ENCODE data around the gene GALNT3.
A peak's percentile ranks its signal among the peaks of the same experiment; 100 is the strongest.

The GALNT3 gene

GRCh38 chr2:165757906-165758675, 36.0 kb downstream of the GALNT3 start:
- DNase-seq: no peak

DNA sequence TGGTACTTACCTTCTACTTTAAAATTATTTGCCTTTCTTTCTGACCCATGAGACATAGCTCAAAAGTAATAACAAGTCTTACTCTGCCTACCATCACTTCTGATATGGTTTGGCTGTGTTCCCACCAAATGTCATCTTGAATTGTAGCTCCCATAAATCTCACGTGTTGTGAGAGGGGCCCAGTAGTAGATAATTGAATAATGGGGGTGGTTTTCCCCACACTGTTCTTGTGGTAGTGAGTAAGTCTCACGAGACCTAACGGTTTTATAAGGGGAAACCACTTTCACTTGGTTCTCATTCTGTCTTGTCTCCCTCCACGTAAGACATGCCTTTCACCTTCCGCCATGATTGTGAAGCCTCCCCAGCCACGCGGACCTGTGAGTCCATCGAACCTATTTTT, 47.5 kb downstream of the GALNT3 start:
- intact Hi-C loops (cut with DNase I): no loop called here
- no peak for DNase-seq

More at GRCh38 chr2:165757906-165758675, 36.0 kb downstream of the GALNT3 start:
- intact Hi-C loops (cut with DNase I): no loop called here

GRCh38 chr2:165745916-165746315, 48.1 kb downstream of the GALNT3 start:
- intact Hi-C loops (cut with DNase I): no loop called here
- DNase-seq: peak in 2 of 10 donors; percentile 20 to 43

DNA sequence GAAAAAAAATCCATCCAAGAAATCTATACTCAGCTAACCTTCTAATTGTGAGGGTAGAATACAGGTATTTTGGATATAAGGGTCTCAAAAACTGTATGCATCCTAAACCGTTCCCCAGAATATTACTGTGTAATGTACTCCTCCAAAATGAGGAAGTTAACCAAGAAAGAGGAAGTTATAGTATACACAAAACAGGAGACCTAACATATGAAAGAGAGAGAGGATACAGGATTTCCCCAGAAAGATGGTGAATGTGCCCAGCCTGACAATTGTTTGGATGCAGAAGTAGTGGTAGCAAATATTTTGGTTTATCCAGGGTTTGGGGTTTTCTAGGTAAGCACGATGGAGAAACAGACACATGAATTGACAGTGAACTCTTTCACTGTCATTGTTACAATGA, 50.6 kb downstream of the GALNT3 start:
- no peak for DNase-seq
- intact Hi-C loops (cut with DNase I): no loop called here

- intact Hi-C loops (cut with DNase I): no loop called here
- DNase-seq: no peak
These were observed 68.6 kb downstream of the GALNT3 start for GRCh38 chr2:165725421-165725820.

DNA sequence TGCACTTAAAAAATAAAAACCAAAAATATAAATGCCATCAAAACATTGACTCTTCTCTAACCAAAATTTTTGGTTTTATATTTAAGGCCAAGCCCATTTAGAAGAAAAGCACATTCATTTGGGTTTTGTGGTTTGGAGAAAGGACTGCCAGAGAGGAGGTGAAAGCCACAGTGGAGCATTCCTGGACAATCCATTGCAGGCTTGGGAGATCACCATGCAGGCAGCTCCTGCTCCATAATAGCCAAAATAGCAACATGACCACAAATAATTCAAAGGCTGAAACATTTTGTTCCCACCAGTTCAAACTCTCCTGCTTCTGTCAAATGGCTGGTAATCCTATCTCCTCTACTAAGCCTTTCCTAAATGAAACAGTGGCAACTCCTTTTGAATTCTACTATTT, 73.5 kb downstream of the GALNT3 start:
- intact Hi-C loops (cut with DNase I): no loop called here
- no peak for DNase-seq

DNA sequence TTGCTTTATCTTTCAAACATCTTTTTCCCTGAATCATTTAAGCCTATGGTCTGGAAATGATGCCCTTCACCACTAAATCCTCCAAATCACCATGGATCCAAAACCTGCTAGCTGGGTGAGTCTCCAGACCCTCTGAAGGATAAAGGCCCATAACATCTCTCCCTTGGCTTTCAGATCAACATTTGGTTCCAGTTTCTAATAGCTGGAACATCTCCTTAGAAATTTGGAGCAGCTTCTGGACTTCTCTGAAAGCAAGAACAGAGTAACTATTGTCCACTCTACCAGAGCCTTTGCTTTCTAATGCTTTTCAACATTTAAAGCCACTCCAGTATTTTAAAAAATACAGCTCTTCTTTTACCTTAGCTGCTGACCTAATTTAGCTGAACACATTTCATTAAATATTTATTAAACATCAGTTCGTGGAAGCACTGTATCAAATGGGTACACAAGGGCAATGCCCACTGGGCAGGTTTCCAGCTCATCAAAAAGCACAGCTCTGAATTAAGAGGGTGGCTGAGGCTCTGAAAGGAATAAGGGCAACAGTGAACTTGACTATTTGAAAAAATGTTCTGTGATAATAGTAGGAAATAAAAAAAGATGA, 75.3 kb downstream of the GALNT3 start:
- intact Hi-C loops (cut with DNase I): no loop called here
- peak in 3 of 10 donors; percentile 16 to 28 (median 20) for DNase-seq

GRCh38 chr2:165716091-165716490, 78.0 kb downstream of the GALNT3 start:
- intact Hi-C loops (cut with DNase I): no loop called here
- no peak for DNase-seq

GRCh38 chr2:165706960-165707487, 87.0 kb downstream of the GALNT3 start:
- no peak for DNase-seq
- intact Hi-C loops (cut with DNase I): no loop called here

DNA sequence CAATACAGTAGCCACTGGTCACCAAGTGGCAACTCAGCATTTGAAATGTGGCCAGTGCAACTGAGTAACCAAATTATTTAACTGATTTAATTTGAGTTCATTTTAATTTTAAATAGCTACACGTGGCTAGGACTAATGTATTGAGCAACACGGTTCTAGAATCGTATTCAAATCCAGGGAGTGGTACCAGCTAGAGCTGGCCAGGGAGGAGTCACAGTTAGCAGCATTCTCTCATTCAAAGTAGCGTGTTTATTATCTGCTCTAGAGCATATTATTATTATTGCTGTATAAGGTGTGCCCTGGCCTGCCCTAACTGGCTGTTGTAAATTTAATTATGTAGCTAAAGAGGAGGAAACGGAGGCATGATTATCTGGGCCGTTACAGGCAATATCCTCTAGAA, 92.9 kb downstream of the GALNT3 start:
- DNase-seq: no peak

GRCh38 chr2:165700531-165700930, 93.5 kb downstream of the GALNT3 start:
- intact Hi-C loops (cut with DNase I): loop anchor here (5.0 kb wide), 1 partner anchor 172 kb away; no protein-coding TSS in a partner anchor

More for the DNA sequence above, 92.9 kb downstream of the GALNT3 start:
- intact Hi-C loops (cut with DNase I): loop anchor here (5.0 kb wide), 1 partner anchor 171 kb away; no protein-coding TSS in a partner anchor

DNA sequence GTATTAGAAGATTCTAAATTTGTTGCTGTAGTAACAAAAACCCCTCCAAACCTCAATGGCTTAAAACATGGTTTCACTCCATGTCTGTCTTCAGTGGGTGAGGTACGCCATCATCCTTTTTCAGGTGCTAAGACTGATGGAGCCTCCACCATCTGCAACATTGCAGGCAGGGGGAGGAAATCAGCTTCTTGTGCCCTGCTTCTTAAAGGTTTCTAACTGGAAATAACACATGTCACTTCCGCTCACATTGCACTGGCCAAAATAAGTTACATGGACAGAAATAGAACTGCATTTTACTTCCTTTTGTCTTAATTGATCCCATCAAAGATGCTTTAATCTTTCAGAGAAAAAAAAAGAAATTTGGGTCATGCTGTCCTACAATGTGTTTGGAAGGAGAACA, 94.1 kb downstream of the GALNT3 start:
- no peak for DNase-seq
- intact Hi-C loops (cut with DNase I): loop anchor here (5.0 kb wide), 3 partner anchors 143 to 298 kb away; no protein-coding TSS in a partner anchor

More at GRCh38 chr2:165700531-165700930, 93.5 kb downstream of the GALNT3 start:
- DNase-seq: peak in 1 of 10 donors; percentile 26

GRCh38 chr2:165698444-165698884, 95.6 kb downstream of the GALNT3 start:
- intact Hi-C loops (cut with DNase I): loop anchor here (5.0 kb wide), 2 partner anchors 141 to 296 kb away; no protein-coding TSS in a partner anchor
- peak in 5 of 10 donors; percentile 20 to 46 (median 34) for DNase-seq

- no peak for DNase-seq
- intact Hi-C loops (cut with DNase I): loop anchor here (5.0 kb wide), 2 partner anchors 141 to 296 kb away; no protein-coding TSS in a partner anchor
These were observed 96.2 kb downstream of the GALNT3 start for GRCh38 chr2:165697748-165698443.
